Right lobe of liver (tissue), 4 donors: ENCODE data around the gene BRSK1.

ENCODE experiments used
- POLR2A ChIP-seq: fragments of 450-650 bp; IDR thresholded peaks from one replicate; pipeline ENCODE4 v1.6.1; 2017; ENCODE audit warnings: antibody characterized with exemption, mild to moderate bottlenecking
- TF ChIP-seq, protein P1 (sequence below), 4 donors: fragments of 200-600 bp in 3 of 4; fragments of 450-650 bp in 1 of 4; IDR thresholded peaks; one replicate each; pipeline versions ENCODE4 v1.5.1 to v1.8.0; 2016 to 2022; ENCODE audit warnings: antibody characterized with exemption in 4 of 4, mild to moderate bottlenecking in 2 of 4
- donor health status: DM: no; HTN: no; CAD: no.
- donor health status: DM: no; HTN: no; CAD: no.
- donor health status: DM: no; HTN: yes; CAD: no.

DNA sequence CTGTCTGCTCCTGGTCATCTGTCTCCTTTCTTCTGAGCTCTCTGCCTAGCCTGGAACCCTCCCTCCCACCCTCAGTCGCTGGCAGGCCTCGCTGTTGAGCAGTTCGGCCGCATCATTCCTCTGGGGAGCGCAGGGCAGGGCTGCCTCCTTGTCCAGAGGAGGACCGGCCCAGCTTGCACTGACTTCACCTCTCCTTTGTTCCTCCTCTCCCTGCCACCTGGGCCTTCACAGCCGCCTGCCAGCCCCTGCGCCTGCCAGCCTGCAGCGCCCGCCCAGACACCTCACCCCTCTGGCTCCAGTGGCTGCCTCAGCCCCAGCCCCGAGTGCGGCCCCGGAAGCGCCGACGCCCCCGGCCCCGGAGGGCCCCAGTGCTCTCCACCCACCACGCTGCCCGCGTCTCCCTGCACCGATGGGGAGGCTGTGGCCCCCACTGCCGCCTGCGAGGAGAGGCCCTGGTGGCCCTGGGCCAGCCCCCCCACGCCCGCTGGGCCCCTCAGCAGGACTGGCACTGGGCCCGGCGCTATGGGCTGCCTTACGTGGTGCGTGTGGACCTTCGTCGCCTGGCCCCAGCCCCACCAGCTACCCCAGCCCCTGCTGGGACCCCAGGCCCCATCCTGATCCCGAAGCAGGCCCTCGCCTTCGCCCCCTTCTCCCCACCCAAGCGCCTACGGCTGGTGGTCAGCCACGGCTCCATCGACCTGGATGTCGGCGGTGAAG, 63.1 kb downstream of the BRSK1 start:
- TF ChIP-seq, protein P1, sequence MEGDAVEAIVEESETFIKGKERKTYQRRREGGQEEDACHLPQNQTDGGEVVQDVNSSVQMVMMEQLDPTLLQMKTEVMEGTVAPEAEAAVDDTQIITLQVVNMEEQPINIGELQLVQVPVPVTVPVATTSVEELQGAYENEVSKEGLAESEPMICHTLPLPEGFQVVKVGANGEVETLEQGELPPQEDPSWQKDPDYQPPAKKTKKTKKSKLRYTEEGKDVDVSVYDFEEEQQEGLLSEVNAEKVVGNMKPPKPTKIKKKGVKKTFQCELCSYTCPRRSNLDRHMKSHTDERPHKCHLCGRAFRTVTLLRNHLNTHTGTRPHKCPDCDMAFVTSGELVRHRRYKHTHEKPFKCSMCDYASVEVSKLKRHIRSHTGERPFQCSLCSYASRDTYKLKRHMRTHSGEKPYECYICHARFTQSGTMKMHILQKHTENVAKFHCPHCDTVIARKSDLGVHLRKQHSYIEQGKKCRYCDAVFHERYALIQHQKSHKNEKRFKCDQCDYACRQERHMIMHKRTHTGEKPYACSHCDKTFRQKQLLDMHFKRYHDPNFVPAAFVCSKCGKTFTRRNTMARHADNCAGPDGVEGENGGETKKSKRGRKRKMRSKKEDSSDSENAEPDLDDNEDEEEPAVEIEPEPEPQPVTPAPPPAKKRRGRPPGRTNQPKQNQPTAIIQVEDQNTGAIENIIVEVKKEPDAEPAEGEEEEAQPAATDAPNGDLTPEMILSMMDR (IDR thresholded peaks at IDR 0.05): no peak
- no peak for TF ChIP-seq POLR2A
